PFSK-1 (cell line): ENCODE results near the gene USP35.

Experiments used
- POLR2AphosphoS5 ChIP-seq: IDR thresholded peaks from 2 replicates; pipeline ENCODE4 v1.6.1; 2012; ENCODE audit warnings: low read depth, mild to moderate bottlenecking, control low read depth, low read length, moderate library complexity
- SIN3A ChIP-seq: IDR thresholded peaks from 2 replicates; pipeline ENCODE4 v1.6.1; 2012; ENCODE audit warnings: mild to moderate bottlenecking, low read length, moderate library complexity, borderline replicate concordance; ENCODE audit not compliant: insufficient read depth
- TAF1 ChIP-seq: IDR thresholded peaks from 2 replicates; pipeline ENCODE4 v1.6.1; 2012; ENCODE audit warnings: low read length, control low read depth, borderline replicate concordance; ENCODE audit not compliant: insufficient read depth
- TF ChIP-seq, protein P1 (sequence below), 2 experiments: IDR thresholded peaks; 2 replicates each; pipeline versions ENCODE4 v1.6.1 to v1.8.0; 2011 to 2012; ENCODE audit warnings: low read depth in 2 of 2, low read length in 2 of 2, control low read depth in 1 of 2, inconsistent platforms in 1 of 2, mild to moderate bottlenecking in 1 of 2, moderate library complexity in 1 of 2; ENCODE audit not compliant: insufficient read depth in 1 of 2

DNA sequence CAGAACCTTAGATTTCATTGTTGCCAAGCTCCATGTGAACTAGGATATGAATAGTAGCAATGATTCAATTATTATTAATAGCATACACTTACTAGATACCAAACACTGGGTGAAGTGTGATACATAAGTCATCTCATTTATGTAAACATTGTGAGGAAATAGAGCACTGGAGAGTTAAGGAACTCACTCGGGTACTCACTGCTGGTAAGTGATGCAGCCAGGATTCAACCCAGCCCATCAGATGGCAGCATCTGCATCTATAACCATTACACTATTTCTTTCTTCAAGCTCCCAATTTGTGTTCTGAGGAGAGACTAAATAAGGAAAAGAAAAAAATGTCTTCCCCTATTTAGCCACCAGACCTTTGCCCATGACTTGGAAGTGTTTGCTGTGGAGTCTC lies 39.1 kb upstream of the USP35 start:
- TF ChIP-seq, protein P1, sequence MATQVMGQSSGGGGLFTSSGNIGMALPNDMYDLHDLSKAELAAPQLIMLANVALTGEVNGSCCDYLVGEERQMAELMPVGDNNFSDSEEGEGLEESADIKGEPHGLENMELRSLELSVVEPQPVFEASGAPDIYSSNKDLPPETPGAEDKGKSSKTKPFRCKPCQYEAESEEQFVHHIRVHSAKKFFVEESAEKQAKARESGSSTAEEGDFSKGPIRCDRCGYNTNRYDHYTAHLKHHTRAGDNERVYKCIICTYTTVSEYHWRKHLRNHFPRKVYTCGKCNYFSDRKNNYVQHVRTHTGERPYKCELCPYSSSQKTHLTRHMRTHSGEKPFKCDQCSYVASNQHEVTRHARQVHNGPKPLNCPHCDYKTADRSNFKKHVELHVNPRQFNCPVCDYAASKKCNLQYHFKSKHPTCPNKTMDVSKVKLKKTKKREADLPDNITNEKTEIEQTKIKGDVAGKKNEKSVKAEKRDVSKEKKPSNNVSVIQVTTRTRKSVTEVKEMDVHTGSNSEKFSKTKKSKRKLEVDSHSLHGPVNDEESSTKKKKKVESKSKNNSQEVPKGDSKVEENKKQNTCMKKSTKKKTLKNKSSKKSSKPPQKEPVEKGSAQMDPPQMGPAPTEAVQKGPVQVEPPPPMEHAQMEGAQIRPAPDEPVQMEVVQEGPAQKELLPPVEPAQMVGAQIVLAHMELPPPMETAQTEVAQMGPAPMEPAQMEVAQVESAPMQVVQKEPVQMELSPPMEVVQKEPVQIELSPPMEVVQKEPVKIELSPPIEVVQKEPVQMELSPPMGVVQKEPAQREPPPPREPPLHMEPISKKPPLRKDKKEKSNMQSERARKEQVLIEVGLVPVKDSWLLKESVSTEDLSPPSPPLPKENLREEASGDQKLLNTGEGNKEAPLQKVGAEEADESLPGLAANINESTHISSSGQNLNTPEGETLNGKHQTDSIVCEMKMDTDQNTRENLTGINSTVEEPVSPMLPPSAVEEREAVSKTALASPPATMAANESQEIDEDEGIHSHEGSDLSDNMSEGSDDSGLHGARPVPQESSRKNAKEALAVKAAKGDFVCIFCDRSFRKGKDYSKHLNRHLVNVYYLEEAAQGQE (IDR thresholded peaks at IDR 0.05; ENCODE audit: insufficient read depth in 1 of 2, low read depth in 2 of 2, low read length in 2 of 2), result no peak
- TF ChIP-seq SIN3A (no peak), POLR2AphosphoS5 (no peak), TAF1 (no peak)
